HepG2 (cell line): ENCODE data around the gene CEP43. TPM values are rescaled to one million over a fixed set of nuclear protein-coding genes. Genes with fewer than 3 reads are reported as not detected.

ENCODE experiments used
- CENPX ChIP-seq: sonication (generic); formaldehyde crosslinking; IDR thresholded peaks from 2 replicates; pipeline ENCODE4 v1.9.0; 2021; ENCODE audit warnings: mild to moderate bottlenecking, missing genetic modification reagents, moderate library complexity
- DPF2 ChIP-seq: sonication (generic); formaldehyde crosslinking; IDR thresholded peaks from 2 replicates; pipeline ENCODE4 v1.4.0; 2020; ENCODE audit warnings: mild to moderate bottlenecking, low read depth, missing genetic modification reagents, borderline replicate concordance
- E2F5 ChIP-seq: sonication (generic); formaldehyde crosslinking; conservative IDR thresholded peaks from 2 replicates; pipeline ENCODE4 v1.4.0; 2020; ENCODE audit warnings: missing genetic modification reagents
- HNF4A ChIP-seq: sonication (generic); formaldehyde crosslinking; IDR thresholded peaks from 2 replicates; pipeline ENCODE4 v1.4.0; 2020; ENCODE audit warnings: missing genetic modification reagents
- POLR2AphosphoS2 ChIP-seq: IDR thresholded peaks from 2 replicates; pipeline ENCODE4 v1.6.1; 2011; ENCODE audit warnings: low read depth, low read length, improper control_type of control experiment
- STAT6 ChIP-seq: sonication (generic); formaldehyde crosslinking; IDR thresholded peaks from 2 replicates; pipeline ENCODE4 v1.4.0; 2020; ENCODE audit warnings: missing genetic modification reagents, mild to moderate bottlenecking, borderline replicate concordance
- ZBTB43 ChIP-seq: sonication (generic); formaldehyde crosslinking; conservative IDR thresholded peaks from 2 replicates; pipeline ENCODE4 v1.4.0; 2020; ENCODE audit warnings: missing genetic modification reagents
- ZFP36 ChIP-seq: fragments of 150-350 bp; IDR thresholded peaks from 2 replicates; pipeline ENCODE4 v1.6.1; 2018; ENCODE audit warnings: borderline replicate concordance, low read length, low read depth; ENCODE audit not compliant: partially characterized antibody
- ZNF256 ChIP-seq: sonication (generic); formaldehyde crosslinking; conservative IDR thresholded peaks from 2 replicates; pipeline ENCODE4 v1.4.0; 2020; ENCODE audit warnings: missing genetic modification reagents
- ZNF281 ChIP-seq: sonication (generic); formaldehyde crosslinking; IDR thresholded peaks from 2 replicates; pipeline ENCODE4 v1.4.0; 2020; ENCODE audit warnings: missing genetic modification reagents, borderline replicate concordance
- ZNF335 ChIP-seq: sonication (generic); formaldehyde crosslinking; IDR thresholded peaks from 2 replicates; pipeline ENCODE4 v1.4.0; 2020; ENCODE audit warnings: missing genetic modification reagents
- ZNF737 ChIP-seq: sonication (generic); formaldehyde crosslinking; IDR thresholded peaks from 2 replicates; pipeline ENCODE4 v1.5.0; 2020; ENCODE audit warnings: missing genetic modification reagents, mild to moderate bottlenecking, borderline replicate concordance
- ZSCAN20 ChIP-seq: sonication (generic); formaldehyde crosslinking; IDR thresholded peaks from 2 replicates; pipeline ENCODE4 v1.4.0; 2020; ENCODE audit warnings: missing genetic modification reagents, mild to moderate bottlenecking, borderline replicate concordance
- ZZZ3 ChIP-seq: sonication (generic); formaldehyde crosslinking; IDR thresholded peaks from 2 replicates; pipeline ENCODE4 v1.4.0; 2020; ENCODE audit warnings: missing genetic modification reagents, mild to moderate bottlenecking, borderline replicate concordance
- polyA plus RNA-seq, 8 experiments: library from polyadenylated mRNA; depleted of rRNA in 3 of 8; stranded (reverse) in 7 of 8; unstranded in 1 of 8; fragments of >200 nt; fragmentation: Illumina TruSeq in 4 of 8; extraction: Trizol in 4 of 8; gene quantifications; 2 replicates each; pipeline versions ENCODE4 v1.2.1 to v1.2.3, GENCODE V29; 2011 to 2016; ENCODE audit warnings: low read depth in 4 of 8, missing spikeins in 1 of 8, mixed read lengths in 1 of 8; ENCODE audit not compliant: insufficient read depth in 1 of 8
- total RNA-seq, 5 experiments: library from RNA; depleted of rRNA; stranded (reverse); fragments of >200 nt; fragmentation: Illumina TruSeq; extraction: Trizol; gene quantifications; 2 replicates each; pipeline ENCODE4 v1.2.3, GENCODE V29; 2016; ENCODE audit warnings: low read depth in 1 of 5
- TF ChIP-seq, protein P1 (sequence below): sonication (generic); formaldehyde crosslinking; IDR thresholded peaks from 2 replicates; pipeline ENCODE4 v1.9.0; 2021; ENCODE audit warnings: missing genetic modification reagents, borderline replicate concordance
- TF ChIP-seq, protein P2 (sequence below): sonication (generic); formaldehyde crosslinking; IDR thresholded peaks from 2 replicates; pipeline ENCODE4 v1.5.1; 2020; ENCODE audit warnings: mild to moderate bottlenecking, missing genetic modification reagents, moderate library complexity

The CEP43 gene
- total and polyA plus RNA-seq, 2 of the 13 experiments (the other 11 are each of a cell fraction or from before 2014, with no cell fraction given), result 29.3 to 73.9 TPM

- no peak for TF ChIP-seq ZBTB43 (CRISPR knock-in tag)
- no peak for TF ChIP-seq ZNF737 (CRISPR knock-in tag)
- TF ChIP-seq ZFP36, result no peak
- TF ChIP-seq ZNF281 (CRISPR knock-in tag), result peak; percentile 80; the same call in 1 of the 2 replicates
- TF ChIP-seq POLR2AphosphoS2, result no peak
- TF ChIP-seq, protein P1, sequence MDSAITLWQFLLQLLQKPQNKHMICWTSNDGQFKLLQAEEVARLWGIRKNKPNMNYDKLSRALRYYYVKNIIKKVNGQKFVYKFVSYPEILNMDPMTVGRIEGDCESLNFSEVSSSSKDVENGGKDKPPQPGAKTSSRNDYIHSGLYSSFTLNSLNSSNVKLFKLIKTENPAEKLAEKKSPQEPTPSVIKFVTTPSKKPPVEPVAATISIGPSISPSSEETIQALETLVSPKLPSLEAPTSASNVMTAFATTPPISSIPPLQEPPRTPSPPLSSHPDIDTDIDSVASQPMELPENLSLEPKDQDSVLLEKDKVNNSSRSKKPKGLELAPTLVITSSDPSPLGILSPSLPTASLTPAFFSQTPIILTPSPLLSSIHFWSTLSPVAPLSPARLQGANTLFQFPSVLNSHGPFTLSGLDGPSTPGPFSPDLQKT, result no peak
- TF ChIP-seq STAT6 (CRISPR knock-in tag), result no peak
- no peak for TF ChIP-seq ZSCAN20 (CRISPR knock-in tag)
- TF ChIP-seq ZZZ3 (CRISPR knock-in tag), result no peak; the same call in 1 of the 2 replicates
- TF ChIP-seq CENPX (CRISPR knock-in tag), result no peak
- no peak; the same call in 1 of the 2 replicates for TF ChIP-seq HNF4A (CRISPR knock-in tag)
- TF ChIP-seq ZNF256 (CRISPR knock-in tag), result no peak
- peak; percentile 52 for TF ChIP-seq ZNF335 (CRISPR knock-in tag)
- no peak for TF ChIP-seq E2F5 (CRISPR knock-in tag)
- TF ChIP-seq DPF2 (CRISPR knock-in tag), result no peak
- TF ChIP-seq, protein P2, sequence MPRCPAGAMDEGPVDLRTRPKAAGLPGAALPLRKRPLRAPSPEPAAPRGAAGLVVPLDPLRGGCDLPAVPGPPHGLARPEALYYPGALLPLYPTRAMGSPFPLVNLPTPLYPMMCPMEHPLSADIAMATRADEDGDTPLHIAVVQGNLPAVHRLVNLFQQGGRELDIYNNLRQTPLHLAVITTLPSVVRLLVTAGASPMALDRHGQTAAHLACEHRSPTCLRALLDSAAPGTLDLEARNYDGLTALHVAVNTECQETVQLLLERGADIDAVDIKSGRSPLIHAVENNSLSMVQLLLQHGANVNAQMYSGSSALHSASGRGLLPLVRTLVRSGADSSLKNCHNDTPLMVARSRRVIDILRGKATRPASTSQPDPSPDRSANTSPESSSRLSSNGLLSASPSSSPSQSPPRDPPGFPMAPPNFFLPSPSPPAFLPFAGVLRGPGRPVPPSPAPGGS (CRISPR knock-in tag), result no peak
Measured at GRCh38 chr6:166957087-166957804, 42.0 kb upstream of the CEP43 start (continued).
